H1 (cell line): ENCODE measurements around the gene BTG2. TPM values are rescaled to one million over a fixed set of nuclear protein-coding genes. Genes with fewer than 3 reads are reported as not detected.

Experiments used
- CTCF ChIA-PET: fragments of 300-600 bp; sonication (Branson Sonifier 250); formaldehyde crosslinking; loops from one replicate; lab custom pipeline; 2021; ENCODE audit not compliant: partially characterized antibody; lab: Charles Lee
- POLR2A ChIA-PET: fragments of 300-600 bp; sonication (Branson Sonifier 250); formaldehyde crosslinking; loops from one replicate; lab custom pipeline; 2021; ENCODE audit warnings: inconsistent platforms; ENCODE audit not compliant: partially characterized antibody; lab: Charles Lee
- DNase-seq, 2 experiments: peaks; one replicate each; pipeline versions ENCODE4 v3.0.0 to v3.0.0-alpha.2; 2010 to 2022; ENCODE audit warnings: low spot score in 2 of 2, low read depth in 1 of 2, mixed read lengths in 1 of 2
- FAIRE-seq: peaks from 2 replicates; lab custom pipeline; 2011; peaks lifted over from hg19 to GRCh38; lab: Jason Lieb, UNC
- H2AFZ ChIP-seq: 2 replicates; pipeline ENCODE4 v1.8.1; 2012; ENCODE audit warnings: low read length, inconsistent platforms
- H2AK5ac ChIP-seq: 2 replicates; pipeline ENCODE4 v1.6.1; 2013; ENCODE audit warnings: low read depth, low read length
- H2BK120ac ChIP-seq: replicated peaks from 2 replicates; pipeline ENCODE3; 2013; ENCODE audit warnings: low read depth, low read length, inconsistent platforms
- H2BK12ac ChIP-seq: 2 replicates; pipeline ENCODE4 v1.6.1; 2013; ENCODE audit warnings: low read depth, low read length
- H2BK15ac ChIP-seq: 2 replicates; pipeline ENCODE4 v1.6.1; 2013; ENCODE audit warnings: low read length
- H2BK20ac ChIP-seq: 2 replicates; pipeline ENCODE4 v1.6.1; 2013; ENCODE audit warnings: low read length
- H2BK5ac ChIP-seq: 2 replicates; pipeline ENCODE4 v1.6.1; 2013; ENCODE audit warnings: low read depth, low read length
- H3K14ac ChIP-seq: 2 replicates; pipeline ENCODE4 v1.6.1; 2013; ENCODE audit warnings: inconsistent platforms; ENCODE audit not compliant: insufficient read length
- H3K18ac ChIP-seq: 2 replicates; pipeline ENCODE4 v1.6.1; 2013; ENCODE audit warnings: low read length; ENCODE audit errors: extremely low read depth
- H3K23ac ChIP-seq: 2 replicates; pipeline ENCODE4 v1.6.1; 2013; ENCODE audit warnings: inconsistent platforms; ENCODE audit not compliant: insufficient read length
- H3K23me2 ChIP-seq: 2 replicates; pipeline ENCODE4 v1.6.1; 2013; ENCODE audit warnings: low read depth, low read length
- H3K27ac ChIP-seq: 2 replicates; pipeline ENCODE4 v1.6.1; 2011; ENCODE audit warnings: low read depth, low read length, inconsistent platforms
- H3K27me3 ChIP-seq, 4 experiments: replicated peaks in 1 of 4; 1 replicate in 1 of 4; 2 replicates in 3 of 4; pipeline versions ENCODE4 v1.6.1 to v1.8.1; 2011 to 2013; ENCODE audit warnings: low read length in 3 of 4, mild to moderate bottlenecking in 3 of 4, inconsistent platforms in 2 of 4, mixed read lengths in 2 of 4, moderate library complexity in 1 of 4; ENCODE audit not compliant: control insufficient read depth in 3 of 4, insufficient read depth in 3 of 4; ENCODE audit errors: extremely low read depth in 1 of 4
- H3K36me3 ChIP-seq, 4 experiments: 2 replicates each; pipeline versions ENCODE4 v1.6.1 to v1.8.1; 2011 to 2013; ENCODE audit warnings: mild to moderate bottlenecking in 4 of 4, low read length in 3 of 4, moderate library complexity in 2 of 4, control low read depth in 1 of 4, inconsistent platforms in 1 of 4; ENCODE audit not compliant: insufficient read depth in 4 of 4, control insufficient read depth in 2 of 4
- H3K4ac ChIP-seq: replicated peaks from 2 replicates; pipeline ENCODE3; 2013; ENCODE audit warnings: low read length, low read depth, mixed read lengths, inconsistent platforms; ENCODE audit not compliant: insufficient read length
- H3K4me1 ChIP-seq, 4 experiments: replicated peaks in 1 of 4; 1 replicate in 1 of 4; 2 replicates in 3 of 4; pipeline versions ENCODE4 v1.6.1 to v1.8.1; 2011 to 2013; ENCODE audit warnings: low read length in 3 of 4, inconsistent platforms in 2 of 4, mixed read lengths in 1 of 4; ENCODE audit not compliant: insufficient read depth in 4 of 4, control insufficient read depth in 3 of 4
- H3K4me2 ChIP-seq, 2 experiments: 2 replicates each; pipeline versions ENCODE4 v1.6.1 to v1.8.1; 2011 to 2013; ENCODE audit warnings: low read depth in 2 of 2, low read length in 2 of 2, control low read depth in 1 of 2, inconsistent platforms in 1 of 2, mild to moderate bottlenecking in 1 of 2; ENCODE audit not compliant: insufficient read depth in 1 of 2
- H3K4me3 ChIP-seq, 4 experiments: fragments of 200-600, 300-600 bp in 1 of 4; sonication (generic), shearing (Covaris generic), sonication (Bioruptor Twin) in 1 of 4; 2 replicates each; pipeline versions ENCODE4 v1.5.1 to v1.8.1; 2011 to 2016; ENCODE audit warnings: low read length in 4 of 4, low read depth in 3 of 4, control low read depth in 2 of 4, inconsistent platforms in 2 of 4, mild to moderate bottlenecking in 2 of 4, mixed read lengths in 1 of 4, moderate library complexity in 1 of 4; ENCODE audit not compliant: insufficient read depth in 2 of 4; ENCODE audit errors: extremely low read depth in 1 of 4
- H3K56ac ChIP-seq: replicated peaks from 2 replicates; pipeline ENCODE3; 2013; ENCODE audit warnings: low read depth, mild to moderate bottlenecking, mixed read lengths, low read length, inconsistent platforms; ENCODE audit not compliant: insufficient read length
- H3K79me1 ChIP-seq: 2 replicates; pipeline ENCODE4 v1.6.1; 2013; ENCODE audit warnings: low read depth, low read length, control low read depth
- H3K79me2 ChIP-seq, 2 experiments: 2 replicates each; pipeline versions ENCODE4 v1.6.1 to v1.8.1; 2012 to 2013; ENCODE audit warnings: low read length in 2 of 2, mild to moderate bottlenecking in 2 of 2, inconsistent platforms in 1 of 2; ENCODE audit not compliant: insufficient read depth in 2 of 2, control insufficient read depth in 1 of 2
- H3K9ac ChIP-seq, 4 experiments: replicated peaks in 1 of 4; 1 replicate in 1 of 4; 2 replicates in 3 of 4; pipeline versions ENCODE4 v1.6.1 to v1.8.1; 2011 to 2013; ENCODE audit warnings: low read depth in 3 of 4, low read length in 3 of 4, control low read depth in 2 of 4, mild to moderate bottlenecking in 2 of 4, moderate library complexity in 2 of 4, inconsistent platforms in 1 of 4; ENCODE audit errors: extremely low read depth in 1 of 4
- H3K9me3 ChIP-seq, 2 experiments: 2 replicates each; pipeline versions ENCODE4 v1.6.1 to v1.8.1; 2012 to 2013; ENCODE audit warnings: mild to moderate bottlenecking in 2 of 2, moderate library complexity in 2 of 2, control low read depth in 1 of 2, inconsistent platforms in 1 of 2, low read depth in 1 of 2, low read length in 1 of 2, mixed read lengths in 1 of 2; ENCODE audit not compliant: insufficient read depth in 2 of 2
- H4K20me1 ChIP-seq, 2 experiments: replicated peaks in 1 of 2; 2 replicates each; pipeline versions ENCODE3 to v1.8.1; 2011 to 2013; ENCODE audit warnings: inconsistent platforms in 2 of 2, low read length in 2 of 2, mild to moderate bottlenecking in 1 of 2; ENCODE audit not compliant: insufficient read depth in 2 of 2, control insufficient read depth in 1 of 2
- H4K5ac ChIP-seq: 2 replicates; pipeline ENCODE4 v1.6.1; 2013; ENCODE audit warnings: low read length, low read depth, mixed read lengths, inconsistent platforms; ENCODE audit not compliant: insufficient read length
- H4K8ac ChIP-seq: 2 replicates; pipeline ENCODE4 v1.8.0; 2013; ENCODE audit warnings: mild to moderate bottlenecking, moderate library complexity, low read length, inconsistent platforms; ENCODE audit not compliant: insufficient read depth; ENCODE audit errors: extremely low read depth
- H4K91ac ChIP-seq: replicated peaks from 2 replicates; pipeline ENCODE3; 2013; ENCODE audit warnings: low read length, mixed read lengths, inconsistent platforms; ENCODE audit not compliant: insufficient read length
- ASH2L ChIP-seq: fragments of 200-600, 300-600 bp; sonication (generic); IDR thresholded peaks from one replicate; pipeline ENCODE4 v1.7.1; 2017; ENCODE audit warnings: low read length
- BACH1 ChIP-seq: IDR thresholded peaks from 2 replicates; pipeline ENCODE4 v1.6.1; 2012; ENCODE audit warnings: low read length, improper control_type of control experiment
- BCL11A ChIP-seq, 2 experiments: IDR thresholded peaks; one replicate each; pipeline ENCODE4 v1.6.1; 2011; ENCODE audit warnings: low read depth in 2 of 2, low read length in 2 of 2, mild to moderate bottlenecking in 2 of 2
- GABPA ChIP-seq: IDR thresholded peaks from 2 replicates; pipeline ENCODE4 v1.6.1; 2011; ENCODE audit warnings: mild to moderate bottlenecking, low read length, moderate library complexity, borderline replicate concordance; ENCODE audit not compliant: insufficient read depth
- KDM5A ChIP-seq: fragments of 200-600 bp; IDR thresholded peaks from 2 replicates; pipeline ENCODE4 v1.7.1; 2012; ENCODE audit warnings: mild to moderate bottlenecking, low read length, inconsistent platforms, mixed read lengths
- MAFK ChIP-seq: IDR thresholded peaks from 2 replicates; pipeline ENCODE4 v1.6.1; 2012; ENCODE audit warnings: low read depth, mild to moderate bottlenecking, improper control_type of control experiment, low read length
- RNF2 ChIP-seq: fragments of 200-900, 300-1000 bp; sonication (generic); IDR thresholded peaks from 2 replicates; pipeline ENCODE4 v1.7.1; 2016; ENCODE audit warnings: borderline replicate concordance, low read depth, mild to moderate bottlenecking, antibody characterized with exemption, low read length; ENCODE audit not compliant: poor library complexity, severe bottlenecking; ENCODE audit errors: missing control alignments
- RXRA ChIP-seq: IDR thresholded peaks from 2 replicates; pipeline ENCODE4 v1.6.1; 2011; ENCODE audit warnings: low read depth, mild to moderate bottlenecking, low read length, moderate library complexity; ENCODE audit not compliant: insufficient read depth
- SIRT6 ChIP-seq: IDR thresholded peaks from one replicate; pipeline ENCODE4 v1.7.1; 2012; ENCODE audit warnings: low read length, inconsistent platforms
- TAF1 ChIP-seq: IDR thresholded peaks from 2 replicates; pipeline ENCODE4 v1.6.1; 2011; ENCODE audit warnings: mild to moderate bottlenecking, low read depth, low read length
- TCF12 ChIP-seq: IDR thresholded peaks from 2 replicates; pipeline ENCODE4 v1.6.1; 2011; ENCODE audit warnings: low read depth, mild to moderate bottlenecking, low read length
- USF2 ChIP-seq: IDR thresholded peaks from 2 replicates; pipeline ENCODE4 v1.6.1; 2011; ENCODE audit warnings: low read length, improper control_type of control experiment
- YY1 ChIP-seq: IDR thresholded peaks from 2 replicates; pipeline ENCODE4 v1.6.1; 2011; ENCODE audit warnings: low read depth, mild to moderate bottlenecking, low read length
- ZNF274 ChIP-seq: IDR thresholded peaks from 2 replicates; pipeline ENCODE4 v1.7.0; 2012; ENCODE audit warnings: low read length, borderline replicate concordance; ENCODE audit errors: extremely low read depth
- WGBS, 2 experiments: shearing (Covaris generic) in 1 of 2; methylation state at CpG; one replicate each; pipeline versions ENCODE4 v1.1.6 to v1.1.7; 2013 to 2015; ENCODE audit warnings: low lambda C conversion rate in 2 of 2, mixed read lengths in 2 of 2, inconsistent platforms in 1 of 2, low coverage in 1 of 2, missing lambda C conversion rate in 1 of 2; ENCODE audit not compliant: insufficient replicate concordance in 2 of 2, insufficient coverage in 1 of 2, insufficient read length in 1 of 2; ENCODE audit errors: extremely low coverage in 1 of 2, missing lambda C conversion rate in 1 of 2; 5-methylcytosine and 5-hydroxymethylcytosine counted together
- polyA plus RNA-seq, 7 experiments: library from polyadenylated mRNA; depleted of rRNA in 3 of 7; stranded (reverse) in 5 of 7; unstranded in 2 of 7; fragments of >200 nt in 5 of 7; fragments of 200-250 nt in 2 of 7; gene quantifications; 1 replicate in 5 of 7; 2 replicates in 1 of 7; 4 replicates in 1 of 7; pipeline versions ENCODE4 v1.2.1 to v1.2.3, GENCODE V29; 2011 to 2013; ENCODE audit warnings: missing spikeins in 2 of 7, mixed read lengths in 2 of 7
- total RNA-seq: library from RNA; stranded (reverse); fragmentation: NEBNext Ultra II Directional; extraction: Animal tissue kit (Norgen Biotek cat#: 25700); gene quantifications from 2 replicates; pipeline ENCODE4 v1.2.1, GENCODE V29; 2021

BTG2 gene
- total and polyA plus RNA-seq, 2 of the 8 experiments (the other 6 are each of a cell fraction or from before 2014, with no cell fraction given), result 4.8 to 11.0 TPM

- WGBS, 2 experiments, result 89% methylated on average over 1 of the region's 1 CpG; no CpG with 5 or more reads in 1 of the 2 experiments
- no peak overlapping the region for H2BK120ac ChIP-seq
- H2AK5ac ChIP-seq, result no peak overlapping the region
- no peaks in the 10 kb centered on the region for H4K20me1 ChIP-seq
- no peak overlapping the region for H2BK20ac ChIP-seq
- ChIA-PET CTCF (interaction anchor here (0.6 to 3.4 kb wide), 8 partner anchors 9 to 129 kb away, joined by 3 to 18 read pairs (median 4); no protein-coding TSS in a partner anchor), POLR2A (interaction anchor here (0.7 kb wide), 1 partner anchor 355 kb away, joined by 3 read pairs; no protein-coding TSS in a partner anchor)
- H3K36me3 ChIP-seq, result no peaks in the 10 kb centered on the region
- H3K23ac ChIP-seq, result no peak overlapping the region
- H4K5ac ChIP-seq, result no peak overlapping the region
- H3K4me3 ChIP-seq, result no peak overlapping the region
- no peak overlapping the region for H2BK12ac ChIP-seq
- no peak overlapping the region for H3K56ac ChIP-seq
- H3K4me1 ChIP-seq, result peaks cover 2 to 7% (median 2%) of the 10 kb centered on the region in 4 experiments; a peak in 4 of 7 replicates
- H3K27me3 ChIP-seq, result peaks cover 0 to 40% (median 16%) of the 10 kb centered on the region in 4 experiments; a peak in 6 of 7 replicates
- no peaks in the 10 kb centered on the region for H3K79me1 ChIP-seq
- no peak overlapping the region for H4K91ac ChIP-seq
- H3K4me2 ChIP-seq, result no peak overlapping the region
- H2AFZ ChIP-seq, result no peak overlapping the region
- no peaks in the 10 kb centered on the region for H3K9me3 ChIP-seq
- no peak overlapping the region for H3K9ac ChIP-seq
- H4K8ac ChIP-seq, result no peak overlapping the region
- no peaks in the 10 kb centered on the region for H3K79me2 ChIP-seq
- H2BK15ac ChIP-seq, result no peak overlapping the region
- DNase-seq (no peak), FAIRE-seq (no peak)
- H2BK5ac ChIP-seq, result no peak overlapping the region
- no peak overlapping the region for H3K14ac ChIP-seq
- H3K23me2 ChIP-seq, result no peaks in the 10 kb centered on the region; the same call in 1 of the 2 replicates
- H3K18ac ChIP-seq, result no peak overlapping the region
- H3K4ac ChIP-seq, result no peak overlapping the region
- H3K27ac ChIP-seq, result no peak overlapping the region
- TF ChIP-seq KDM5A, result no peak
- TF ChIP-seq MAFK, result no peak
- no peak for TF ChIP-seq RXRA
- no peak for TF ChIP-seq TAF1
- TF ChIP-seq USF2, result no peak
- TF ChIP-seq YY1, result no peak
- TF ChIP-seq BACH1, result no peak
- TF ChIP-seq SIRT6, result no peak
- TF ChIP-seq RNF2, result no peak
- no peak for TF ChIP-seq BCL11A (IDR thresholded peaks at IDR 0.05; ENCODE audit: low read depth in 2 of 2, low read length in 2 of 2)
- no peak for TF ChIP-seq ASH2L
- TF ChIP-seq ZNF274, result no peak
- TF ChIP-seq TCF12, result no peak
- no peak for TF ChIP-seq GABPA
Measured at GRCh38 chr1:203318229-203318517, 12.9 kb downstream of the BTG2 start.
